GM21576 (cell line): ENCODE measurements around the gene FAM78B.

ENCODE experiments used
- ATAC-seq: cut with Tn5 transposase; IDR thresholded peaks from one replicate; pipeline ENCODE4 v1.9.1; 2021; ENCODE audit warnings: mild to moderate bottlenecking, moderate library complexity; ENCODE audit not compliant: unreplicated experiment

Gene FAM78B

GRCh38 chr1:166166698-166167571 lies at the start of gene FAM78B:
FAM78B (minus strand) TSS chr1:166167001; CDS start chr1:166166248, 753 bp downstream.
- peak; percentile 42 for ATAC-seq

GRCh38 chr1:166202546-166202945 lies 35.7 kb upstream of the FAM78B start:
- no peak for ATAC-seq

GRCh38 chr1:166200743-166201142 lies 33.9 kb upstream of the FAM78B start:
- ATAC-seq: no peak

GRCh38 chr1:166197597-166197996 lies 30.8 kb upstream of the FAM78B start:
- ATAC-seq: no peak

GRCh38 chr1:166197141-166197540 lies 30.3 kb upstream of the FAM78B start:
- no peak for ATAC-seq

- no peak for ATAC-seq
Measured at GRCh38 chr1:166193057-166193698, 26.4 kb upstream of the FAM78B start.

GRCh38 chr1:166190400-166190799 lies 23.6 kb upstream of the FAM78B start:
- ATAC-seq: no peak

- ATAC-seq: no peak
Measured at GRCh38 chr1:166189126-166189525, 22.3 kb upstream of the FAM78B start.

- ATAC-seq: no peak
Measured at GRCh38 chr1:166185526-166185925, 18.7 kb upstream of the FAM78B start.

GRCh38 chr1:166184897-166185296 lies 18.1 kb upstream of the FAM78B start:
- no peak for ATAC-seq

- no peak for ATAC-seq
Measured at GRCh38 chr1:166184012-166184411, 17.2 kb upstream of the FAM78B start.

GRCh38 chr1:166182281-166182680 lies 15.5 kb upstream of the FAM78B start:
- no peak for ATAC-seq

- ATAC-seq: no peak
Measured at GRCh38 chr1:166176416-166176815, 9.6 kb upstream of the FAM78B start.

- ATAC-seq: no peak
Measured at GRCh38 chr1:166175032-166175431, 8.2 kb upstream of the FAM78B start.

GRCh38 chr1:166174108-166174507 lies 7.3 kb upstream of the FAM78B start:
- ATAC-seq: no peak

- ATAC-seq: no peak
Measured at GRCh38 chr1:166172106-166172505, 5.3 kb upstream of the FAM78B start.

- ATAC-seq: no peak
Measured at GRCh38 chr1:166170726-166171125, 3.9 kb upstream of the FAM78B start.

- peak; percentile 62 for ATAC-seq
Measured at GRCh38 chr1:166170075-166170474, 3.3 kb upstream of the FAM78B start.

- ATAC-seq: no peak
Measured at GRCh38 chr1:166169182-166169581, 2.4 kb upstream of the FAM78B start.

GRCh38 chr1:166167572-166167925 lies 748 bp upstream of the FAM78B start:
- peak; percentile 0 for ATAC-seq

- no peak for ATAC-seq
Measured at GRCh38 chr1:166166329-166166697, 488 bp downstream of the FAM78B start.

GRCh38 chr1:166165661-166166328 lies 1.0 kb downstream of the FAM78B start:
- no peak for ATAC-seq
